HCT116 (cell line): ENCODE results near the gene GSTA3. TPM values are rescaled to one million over a fixed set of nuclear protein-coding genes. Genes with fewer than 3 reads are reported as not detected.

Experiments used
- ATAC-seq: fragments of 200-7000 bp; cut with Tn5 transposase; 2 replicates; pipeline ENCODE4 v1.9.1; 2020; ENCODE audit warnings: mild to moderate bottlenecking, moderate library complexity
- BruUV-seq: library from RNA; stranded (reverse); fragments of 400-500 nt; replicated peaks from 2 replicates; lab custom pipeline; 2021; lab: Mats Ljungman, UMichigan
- CTCF ChIA-PET: fragments of 300-600 bp; sonication (Branson Sonifier 250); formaldehyde crosslinking; loops from one replicate; lab custom pipeline; 2021; ENCODE audit warnings: antibody characterized with exemption; lab: Charles Lee
- POLR2A ChIA-PET: fragments of 300-600, 350-600 bp; sonication (Branson Sonifier 250); formaldehyde crosslinking; loops from one replicate; lab custom pipeline; 2021; ENCODE audit warnings: antibody characterized with exemption; lab: Charles Lee
- RAD21 ChIA-PET, 2 experiments: fragments of 300-600 bp; sonication (Branson Sonifier 250); formaldehyde crosslinking; loops; one replicate each; lab custom pipeline; 2023; ENCODE audit warnings: low total read pairs in 2 of 2; ENCODE audit not compliant: uncharacterized antibody in 2 of 2, unreplicated experiment in 2 of 2, low non-redundant PET in 1 of 2; lab: Charles Lee
- DNase-seq: peaks from one replicate; pipeline ENCODE4 v3.0.0-alpha.2; 2010; ENCODE audit warnings: low read depth, low spot score
- H2AFZ ChIP-seq: fragments of 200-600 bp; shearing (Covaris generic), sonication (generic); 2 replicates; pipeline ENCODE4 v1.6.1; 2017; ENCODE audit warnings: low read depth, mixed run types, mixed read lengths, antibody characterized with exemption, low read length; ENCODE audit not compliant: poor library complexity, severe bottlenecking
- H3K27ac ChIP-seq: 2 replicates; pipeline ENCODE4 v1.5.1; 2012; ENCODE audit warnings: low read depth, low read length
- H3K27me3 ChIP-seq: fragments of 200-600 bp; sonication (generic); 2 replicates; pipeline ENCODE4 v1.6.1; 2016; ENCODE audit warnings: mixed run types, low read length, mixed read lengths; ENCODE audit not compliant: insufficient read depth
- H3K36me3 ChIP-seq, 2 experiments: fragments of 200-500 bp in 1 of 2; fragments of 200-600 bp in 1 of 2; sonication (Bioruptor generic) in 1 of 2; sonication (generic) in 1 of 2; 2 replicates each; pipeline versions ENCODE4 v1.5.1 to v1.6.1; 2014 to 2016; ENCODE audit warnings: low read length in 2 of 2, inconsistent platforms in 1 of 2, mixed read lengths in 1 of 2, mixed run types in 1 of 2; ENCODE audit not compliant: insufficient read depth in 2 of 2, control insufficient read depth in 1 of 2
- H3K4me1 ChIP-seq, 2 experiments: fragments of 200-600 bp in 1 of 2; sonication (generic) in 1 of 2; 2 replicates each; pipeline versions ENCODE4 v1.5.1 to v1.6.1; 2012 to 2017; ENCODE audit warnings: low read length in 2 of 2, inconsistent platforms in 1 of 2, mild to moderate bottlenecking in 1 of 2, mixed read lengths in 1 of 2, mixed run types in 1 of 2, moderate library complexity in 1 of 2; ENCODE audit not compliant: insufficient read depth in 2 of 2, control insufficient read depth in 1 of 2
- H3K4me2 ChIP-seq: fragments of 200-600 bp; sonication (generic); 2 replicates; pipeline ENCODE4 v1.6.1; 2017; ENCODE audit warnings: mixed run types, low read length, mixed read lengths
- H3K4me3 ChIP-seq, 2 experiments: fragments of 200-600 bp in 1 of 2; sonication (generic) in 1 of 2; replicated peaks in 1 of 2; 2 replicates each; pipeline ENCODE4 v1.5.1; 2011 to 2016; ENCODE audit warnings: low read length in 2 of 2, control low read depth in 1 of 2, low read depth in 1 of 2, mild to moderate bottlenecking in 1 of 2, mixed read lengths in 1 of 2, mixed run types in 1 of 2
- H3K79me2 ChIP-seq: fragments of 200-600 bp; sonication (generic); 2 replicates; pipeline ENCODE4 v1.6.1; 2017; ENCODE audit warnings: mild to moderate bottlenecking, mixed run types, low read length, moderate library complexity, mixed read lengths; ENCODE audit not compliant: insufficient read depth
- H3K9ac ChIP-seq: fragments of 200-600 bp; sonication (generic); 2 replicates; pipeline ENCODE4 v1.6.1; 2016; ENCODE audit warnings: low read length, mixed read lengths
- H3K9me2 ChIP-seq: fragments of 200-600 bp; sonication (generic), shearing (Covaris generic); 2 replicates; pipeline ENCODE4 v1.6.1; 2017; ENCODE audit warnings: mixed run types, mild to moderate bottlenecking, moderate library complexity; ENCODE audit not compliant: insufficient read depth
- H3K9me3 ChIP-seq, 2 experiments: fragments of 200-500 bp in 1 of 2; fragments of 200-600 bp in 1 of 2; sonication (Bioruptor generic) in 1 of 2; sonication (generic) in 1 of 2; 2 replicates each; pipeline ENCODE4 v1.6.1; 2014 to 2017; ENCODE audit warnings: low read length in 2 of 2, mixed read lengths in 2 of 2, inconsistent platforms in 1 of 2, low read depth in 1 of 2, mild to moderate bottlenecking in 1 of 2, mixed run types in 1 of 2, moderate library complexity in 1 of 2; ENCODE audit not compliant: control insufficient read depth in 1 of 2, insufficient read depth in 1 of 2
- H4K20me1 ChIP-seq: fragments of 200-600 bp; sonication (generic), shearing (Covaris generic); 2 replicates; pipeline ENCODE4 v1.6.1; 2017; ENCODE audit warnings: mixed run types, mild to moderate bottlenecking, moderate library complexity; ENCODE audit not compliant: insufficient read depth
- CBX3 ChIP-seq: IDR thresholded peaks from 2 replicates; pipeline ENCODE4 v1.6.1; 2012; ENCODE audit warnings: low read depth
- CEBPB ChIP-seq: IDR thresholded peaks from 2 replicates; pipeline ENCODE4 v1.6.1; 2012; ENCODE audit warnings: low read depth
- CTCF ChIP-seq, 3 experiments: fragments of 200-600 bp in 1 of 3; sonication (generic) in 1 of 3; IDR thresholded peaks in 2 of 3; conservative IDR thresholded peaks in 1 of 3; 2 replicates each; pipeline ENCODE4 v1.5.1; 2012 to 2017; ENCODE audit warnings: low read depth in 2 of 3, low read length in 2 of 3, antibody characterized with exemption in 1 of 3, borderline replicate concordance in 1 of 3, control low read depth in 1 of 3, mild to moderate bottlenecking in 1 of 3, mixed read lengths in 1 of 3, mixed run types in 1 of 3, moderate library complexity in 1 of 3; ENCODE audit not compliant: insufficient read depth in 1 of 3
- FOSL1 ChIP-seq: IDR thresholded peaks from 2 replicates; pipeline ENCODE4 v1.6.1; 2012; ENCODE audit warnings: low read depth
- POLR2A ChIP-seq: IDR thresholded peaks from 2 replicates; pipeline ENCODE4 v1.7.0; 2011; ENCODE audit warnings: borderline replicate concordance; ENCODE audit not compliant: insufficient read depth, insufficient read length; ENCODE audit errors: extremely low read depth
- POLR2AphosphoS5 ChIP-seq: IDR thresholded peaks from 2 replicates; pipeline ENCODE4 v1.6.1; 2011; ENCODE audit warnings: mild to moderate bottlenecking, low read depth, low read length, moderate library complexity
- REST ChIP-seq: IDR thresholded peaks from 2 replicates; pipeline ENCODE4 v1.6.1; 2012; ENCODE audit warnings: low read depth
- SIN3A ChIP-seq: IDR thresholded peaks from 2 replicates; pipeline ENCODE4 v1.6.1; 2012; ENCODE audit warnings: low read depth
- SRF ChIP-seq: IDR thresholded peaks from 2 replicates; pipeline ENCODE4 v1.6.1; 2012; ENCODE audit warnings: low read depth
- ZBTB33 ChIP-seq: IDR thresholded peaks from 2 replicates; pipeline ENCODE4 v1.6.1; 2011; ENCODE audit warnings: mild to moderate bottlenecking, low read length, moderate library complexity; ENCODE audit not compliant: insufficient replicate concordance; ENCODE audit errors: extremely low read depth
- ZFX ChIP-seq: fragments of 450-650 bp; IDR thresholded peaks from 2 replicates; pipeline ENCODE4 v1.6.1; 2017
- intact Hi-C: fragments of 100-400 bp; cut with micrococcal nuclease; formaldehyde crosslinking; loops from 2 replicates; pipeline ENCODE4 v1.10.0; 2022
- total RNA-seq: library from RNA; stranded (reverse); gene quantifications from one replicate; pipeline ENCODE4 v1.2.1, GENCODE V29; 2021; ENCODE audit not compliant: unreplicated experiment

The GSTA3 gene
- total RNA-seq, 1 experiment from 2014 or later, result not detected

- ChIA-PET RAD21 (no interaction called here), POLR2A (no interaction called here), CTCF (interaction anchor here (1.0 kb wide), 1 partner anchor 10 kb away, joined by 3 read pairs; no protein-coding TSS in a partner anchor)
- intact Hi-C loops, result no loop called here
- Histone ChIP-seq H3K79me2 (no peaks in the 10 kb centered on the region), H2AFZ (no peak overlapping the region), H3K4me2 (no peak overlapping the region), H3K9ac (no peak overlapping the region), H3K9me3 (no peaks in the 10 kb centered on the region), H3K9me2 (no peaks in the 10 kb centered on the region), H3K27ac (no peak overlapping the region), H3K27me3 (no peaks in the 10 kb centered on the region), H3K4me1 (no peaks in the 10 kb centered on the region), H3K4me3 (no peak overlapping the region), H4K20me1 (no peaks in the 10 kb centered on the region), H3K36me3 (no peaks in the 10 kb centered on the region)
- DNase-seq (no peak), ATAC-seq (no peak)
- no peak for TF ChIP-seq FOSL1
- no peak for TF ChIP-seq CEBPB
- no peak for TF ChIP-seq SIN3A
- no peak for TF ChIP-seq POLR2AphosphoS5
- TF ChIP-seq SRF, result no peak
- TF ChIP-seq CBX3, result no peak
- TF ChIP-seq REST, result no peak
- no peak for TF ChIP-seq POLR2A
- BruUV-seq, result no TSS peak
Observed at GRCh38 chr6:52894285-52894684, 15.2 kb downstream of the GSTA3 start.

GRCh38 chr6:52893803-52894202 is 15.7 kb downstream of the GSTA3 start:
- RAD21 ChIA-PET, result no interaction called here
- DNase-seq, result no peak
- no peak for TF ChIP-seq ZBTB33
- TF ChIP-seq ZFX, result no peak
- TF ChIP-seq CTCF (IDR thresholded peaks at IDR 0.05 in 2 of 3, conservative IDR thresholded peaks at IDR 0.05 in 1 of 3; ENCODE audit: borderline replicate concordance in 1 of 3, insufficient read depth in 1 of 3, low read depth in 2 of 3, low read length in 2 of 3), result no peak

More at GRCh38 chr6:52893803-52894202, 15.7 kb downstream of the GSTA3 start:
- Histone ChIP-seq H3K9ac (no peak overlapping the region), H4K20me1 (no peaks in the 10 kb centered on the region), H3K36me3 (no peaks in the 10 kb centered on the region), H3K9me2 (no peaks in the 10 kb centered on the region), H2AFZ (no peak overlapping the region), H3K27ac (no peak overlapping the region), H3K9me3 (no peaks in the 10 kb centered on the region), H3K4me3 (no peak overlapping the region), H3K79me2 (no peaks in the 10 kb centered on the region), H3K4me1 (no peaks in the 10 kb centered on the region), H3K27me3 (no peaks in the 10 kb centered on the region), H3K4me2 (no peak overlapping the region)
- BruUV-seq, result no TSS peak
- intact Hi-C loops, result no loop called here
- POLR2A ChIA-PET, result no interaction called here
- CTCF ChIA-PET, result interaction anchor here (1.0 kb wide), 1 partner anchor 10 kb away, joined by 3 read pairs; no protein-coding TSS in a partner anchor
- no peak for ATAC-seq
